22Rv1 (cell line): Measurements from ENCODE around the gene TMEM117.

Experiments used
- CTCF ChIP-seq: fragments of 450-650 bp; IDR thresholded peaks from 2 replicates; pipeline ENCODE4 v1.5.1; 2017; ENCODE audit warnings: mild to moderate bottlenecking
- ZFX ChIP-seq: fragments of 450-650 bp; IDR thresholded peaks from 2 replicates; pipeline ENCODE4 v1.6.1; 2017; ENCODE audit warnings: antibody characterized with exemption, borderline replicate concordance

- no peak for TF ChIP-seq CTCF
- TF ChIP-seq ZFX = no peak
These were observed 451.1 kb downstream of the TMEM117 start for GRCh38 chr12:44286821-44287505.
